ENCODE results near the gene DENND5A. TPM values are rescaled to one million over a fixed set of nuclear protein-coding genes. Genes with fewer than 3 reads are reported as not detected.
A peak's percentile ranks its signal among the peaks of the same experiment; 100 is the strongest.

The DENND5A gene
- total and polyA plus RNA-seq, 9 of the 15 experiments (the other 6 are each of a cell fraction or from before 2014, with no cell fraction given) = 11.7 to 130 (median 46.3) TPM

- peak; percentile 28; the same call in 1 of the 2 replicates for TF ChIP-seq AFF4 (CRISPR knock-in tag; IDR thresholded peaks at IDR 0.05)
- peak; percentile 42; the same call in 1 of the 2 replicates for TF ChIP-seq ARID4B (CRISPR knock-in tag; IDR thresholded peaks at IDR 0.05)
- TF ChIP-seq TCF7 (IDR thresholded peaks at IDR 0.05; ENCODE audit: borderline replicate concordance) = no peak
- no peak for TF ChIP-seq HDAC3 (IDR thresholded peaks at IDR 0.05; ENCODE audit: borderline replicate concordance, partially characterized antibody)
- peak; percentile 44; the same call in 1 of the 2 replicates for TF ChIP-seq SP1 (CRISPR knock-in tag; IDR thresholded peaks at IDR 0.05)
- TF ChIP-seq GATA2 (CRISPR knock-in tag; IDR thresholded peaks at IDR 0.05) = no peak
- no peak for TF ChIP-seq SP2 (IDR thresholded peaks at IDR 0.05; ENCODE audit: extremely low read depth, low read depth, low read length, poor library complexity, severe bottlenecking)
- TF ChIP-seq ZNF511 (CRISPR knock-in tag; IDR thresholded peaks at IDR 0.05) = peak; percentile 56; the same call in 1 of the 2 replicates
- TF ChIP-seq HOXB6 (CRISPR knock-in tag; IDR thresholded peaks at IDR 0.05; ENCODE audit: borderline replicate concordance) = no peak
- TF ChIP-seq EP400 (IDR thresholded peaks at IDR 0.05) = 0 out of 2 replicates have a peak, but pooled peaks have one; percentile 12
- TF ChIP-seq ZNF436 (CRISPR knock-in tag; IDR thresholded peaks at IDR 0.05) = no peak
- TF ChIP-seq PPARD (CRISPR knock-in tag; IDR thresholded peaks at IDR 0.05) = no peak
- no peak for TF ChIP-seq ZNF354B (CRISPR knock-in tag; IDR thresholded peaks at IDR 0.05)
- no peak for TF ChIP-seq MAFG (tag; conservative IDR thresholded peaks at IDR 0.05)
Observed at GRCh38 chr11:9264316-9265210, 587 bp downstream of the DENND5A start (continued).
